Uterus (tissue), 4 donors: ENCODE results near the gene UMODL1. TPM values are rescaled to one million over a fixed set of nuclear protein-coding genes. Genes with fewer than 3 reads are reported as not detected.

Experiments
- DNase-seq, 2 donors: peaks; one replicate each; pipeline ENCODE4 v3.0.0-alpha.2; 2019 to 2020
- H3K27ac ChIP-seq, 2 donors: fragments of 200-600 bp; sonication (generic); 1 replicate in 1 of 2; 2 replicates in 1 of 2; pipeline ENCODE4 v1.5.1; 2016 to 2018
- H3K27me3 ChIP-seq, 2 donors: fragments of 200-600 bp; sonication (generic); one replicate each; pipeline ENCODE4 v1.5.1; 2018 to 2019; ENCODE audit warnings: control low read depth in 1 of 2
- H3K36me3 ChIP-seq, 2 donors: fragments of 200-600 bp; sonication (generic); one replicate each; pipeline ENCODE4 v1.5.1; 2019; ENCODE audit warnings: control low read depth in 1 of 2
- H3K4me1 ChIP-seq, 2 donors: fragments of 200-600 bp; sonication (generic); one replicate each; pipeline ENCODE4 v1.5.1; 2018 to 2019; ENCODE audit warnings: control low read depth in 1 of 2
- H3K4me3 ChIP-seq, 2 donors: fragments of 200-600 bp; sonication (generic); 1 replicate in 1 of 2; 2 replicates in 1 of 2; pipeline ENCODE4 v1.5.1; 2018 to 2019; ENCODE audit warnings: mild to moderate bottlenecking in 1 of 2
- H3K9me3 ChIP-seq, 2 donors: fragments of 200-600 bp; sonication (generic); one replicate each; pipeline ENCODE4 v1.5.1; 2019; ENCODE audit warnings: control low read depth in 1 of 2
- POLR2A ChIP-seq, 2 donors: fragments of 450-650 bp; IDR thresholded peaks; one replicate each; pipeline ENCODE4 v1.6.1; 2016; ENCODE audit warnings: antibody characterized with exemption in 2 of 2, mild to moderate bottlenecking in 1 of 2, moderate library complexity in 1 of 2
- intact Hi-C: fragments of 100-400 bp; cut with DNase I; formaldehyde crosslinking; loops from one replicate; pipeline ENCODE4 v1.15.1; 2023; ENCODE audit warnings: low total_unique reads
- total RNA-seq, 4 donors: library from RNA; depleted of rRNA in 3 of 4; stranded (reverse); fragments of >200 nt in 3 of 4; gene quantifications; one replicate each; pipeline versions ENCODE4 v1.1.0 to v1.2.4, GENCODE V29; 2014 to 2023
- TF ChIP-seq, protein P1 (sequence below), 4 experiments: fragments of 200-600 bp in 2 of 4; fragments of 450-650 bp in 2 of 4; sonication (generic) in 2 of 4; IDR thresholded peaks; one replicate each; pipeline ENCODE4 v1.5.1; 2016 to 2019; ENCODE audit warnings: antibody characterized with exemption in 4 of 4, mild to moderate bottlenecking in 2 of 4, moderate library complexity in 1 of 4
- donor health status: DM: yes; HTN: yes; CAD: no.

Gene UMODL1
- total RNA-seq, 4 donors from 2014 or later, result not detected

DNA sequence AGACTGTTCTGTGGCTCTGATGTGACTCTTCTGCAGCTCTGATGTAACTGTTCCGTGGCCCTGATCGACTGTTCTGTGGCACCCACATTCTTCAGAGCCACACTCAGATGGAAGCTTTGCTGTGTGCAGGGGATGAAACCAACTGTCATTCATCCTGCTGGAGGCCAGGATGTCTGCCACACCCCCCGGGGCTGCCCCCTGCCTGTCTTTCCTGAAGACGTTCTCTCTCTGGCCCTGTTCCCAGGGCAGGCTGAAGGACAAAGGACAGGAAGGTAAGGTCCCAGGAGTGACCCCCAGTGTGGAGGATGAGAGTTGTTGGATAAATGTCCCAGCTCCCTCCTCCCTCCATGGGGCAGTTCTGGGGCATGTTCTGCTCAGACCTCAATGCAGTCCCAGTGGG lies 29.4 kb upstream of the UMODL1 start:
- no peaks in the 10 kb centered on the region for H3K9me3 ChIP-seq
- intact Hi-C loops, result no loop called here
- no peak for TF ChIP-seq POLR2A (IDR thresholded peaks at IDR 0.05)
- H3K36me3 ChIP-seq, result no peaks in the 10 kb centered on the region
- no peak for DNase-seq
- H3K27me3 ChIP-seq, result no peaks in the 10 kb centered on the region
- peaks cover 0 to 8% of the 10 kb centered on the region in 2 donors for H3K4me1 ChIP-seq
- no peak overlapping the region for H3K4me3 ChIP-seq
- H3K27ac ChIP-seq, result no peak overlapping the region

DNA sequence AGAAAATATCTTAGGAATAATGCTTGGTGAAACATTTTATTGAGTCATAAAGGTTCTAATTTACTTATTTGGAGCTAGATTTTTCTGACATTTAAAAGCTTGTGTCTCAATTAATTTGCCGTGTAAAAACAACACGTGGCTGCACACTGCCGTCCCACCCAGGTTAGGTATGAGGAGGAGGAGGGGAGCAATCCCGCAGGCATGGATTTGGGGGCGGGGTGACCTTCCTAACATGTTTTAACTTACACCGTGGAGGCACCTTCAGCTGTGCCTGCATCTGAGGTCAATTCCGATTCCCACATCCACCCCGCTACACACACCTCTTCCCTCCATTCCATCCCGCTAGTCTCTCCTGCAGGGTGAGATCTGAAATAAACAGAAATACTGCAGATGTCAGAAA lies 28.5 kb upstream of the UMODL1 start:
- intact Hi-C loops, result no loop called here
- Histone ChIP-seq H3K27me3 (no peaks in the 10 kb centered on the region), H3K36me3 (no peaks in the 10 kb centered on the region), H3K4me1 (peaks cover 0 to 10% of the 10 kb centered on the region in 2 donors), H3K27ac (no peak overlapping the region), H3K4me3 (no peak overlapping the region), H3K9me3 (no peaks in the 10 kb centered on the region)
- TF ChIP-seq, protein P1, sequence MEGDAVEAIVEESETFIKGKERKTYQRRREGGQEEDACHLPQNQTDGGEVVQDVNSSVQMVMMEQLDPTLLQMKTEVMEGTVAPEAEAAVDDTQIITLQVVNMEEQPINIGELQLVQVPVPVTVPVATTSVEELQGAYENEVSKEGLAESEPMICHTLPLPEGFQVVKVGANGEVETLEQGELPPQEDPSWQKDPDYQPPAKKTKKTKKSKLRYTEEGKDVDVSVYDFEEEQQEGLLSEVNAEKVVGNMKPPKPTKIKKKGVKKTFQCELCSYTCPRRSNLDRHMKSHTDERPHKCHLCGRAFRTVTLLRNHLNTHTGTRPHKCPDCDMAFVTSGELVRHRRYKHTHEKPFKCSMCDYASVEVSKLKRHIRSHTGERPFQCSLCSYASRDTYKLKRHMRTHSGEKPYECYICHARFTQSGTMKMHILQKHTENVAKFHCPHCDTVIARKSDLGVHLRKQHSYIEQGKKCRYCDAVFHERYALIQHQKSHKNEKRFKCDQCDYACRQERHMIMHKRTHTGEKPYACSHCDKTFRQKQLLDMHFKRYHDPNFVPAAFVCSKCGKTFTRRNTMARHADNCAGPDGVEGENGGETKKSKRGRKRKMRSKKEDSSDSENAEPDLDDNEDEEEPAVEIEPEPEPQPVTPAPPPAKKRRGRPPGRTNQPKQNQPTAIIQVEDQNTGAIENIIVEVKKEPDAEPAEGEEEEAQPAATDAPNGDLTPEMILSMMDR (IDR thresholded peaks at IDR 0.05), result no peak
- TF ChIP-seq POLR2A (IDR thresholded peaks at IDR 0.05), result no peak
- no peak for DNase-seq

DNA sequence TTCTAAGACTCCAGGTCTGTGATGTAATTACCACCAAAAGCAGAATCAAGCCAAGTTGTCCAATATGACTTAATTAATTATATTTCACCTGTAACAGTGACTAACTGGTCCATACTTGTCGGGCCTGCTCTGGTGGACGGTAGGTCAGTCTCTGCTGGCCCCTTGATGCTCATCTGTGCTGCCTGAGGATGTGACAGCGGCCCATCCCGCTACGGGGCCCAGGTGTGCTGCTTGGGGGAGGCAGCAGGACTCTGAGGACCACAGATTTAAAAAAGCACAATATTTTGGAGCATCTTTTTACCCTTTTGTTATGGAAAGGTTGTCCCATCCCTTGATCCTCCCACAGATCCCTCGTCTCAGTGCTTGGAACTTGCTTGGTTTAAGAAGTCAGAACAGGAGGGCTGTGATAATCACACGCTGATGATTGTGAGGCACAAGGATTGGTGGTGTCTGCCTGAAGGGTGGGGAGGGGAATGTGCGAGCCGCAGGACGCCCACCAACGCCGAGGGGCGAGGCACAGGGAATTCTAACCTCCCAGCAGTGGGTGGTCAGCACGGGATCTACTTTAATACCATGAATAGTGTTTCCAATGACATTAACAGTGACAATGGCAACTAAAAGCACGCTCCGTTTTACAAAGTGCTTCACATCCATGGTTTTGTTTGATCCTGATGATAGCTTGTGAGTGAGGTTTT lies 27.8 kb upstream of the UMODL1 start:
- no peaks in the 10 kb centered on the region for H3K36me3 ChIP-seq
- H3K27me3 ChIP-seq, result no peaks in the 10 kb centered on the region
- no peak overlapping the region for H3K27ac ChIP-seq
- no peak overlapping the region for H3K4me3 ChIP-seq
- TF ChIP-seq, protein P1 (IDR thresholded peaks at IDR 0.05), result no peak
- no peak for TF ChIP-seq POLR2A (IDR thresholded peaks at IDR 0.05)
- no peaks in the 10 kb centered on the region for H3K9me3 ChIP-seq
- no peak for DNase-seq
- peaks cover 0 to 12% of the 10 kb centered on the region in 2 donors for H3K4me1 ChIP-seq
- intact Hi-C loops, result no loop called here

DNA sequence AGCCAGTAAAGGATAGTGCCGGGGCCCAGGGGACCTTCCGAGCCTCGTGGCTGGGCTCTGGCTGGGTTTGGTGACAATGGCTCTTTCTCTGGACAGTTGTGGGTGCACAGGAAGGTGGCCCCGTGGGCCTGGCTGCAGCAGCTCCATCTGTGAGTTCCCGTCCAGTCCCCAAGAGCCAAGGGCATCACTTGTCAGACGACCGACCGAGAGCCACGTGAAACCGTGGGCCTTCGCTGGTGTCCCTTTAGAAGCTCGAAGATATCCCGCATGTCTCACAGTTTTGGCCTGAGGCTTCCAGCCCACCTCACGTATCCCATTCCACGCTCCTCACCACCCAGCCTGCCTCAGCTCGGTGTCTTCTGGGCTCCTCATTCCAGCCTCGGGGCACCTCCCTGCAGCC lies 27.2 kb upstream of the UMODL1 start:
- no peaks in the 10 kb centered on the region for H3K27me3 ChIP-seq
- H3K27ac ChIP-seq, result no peak overlapping the region
- no peak for TF ChIP-seq POLR2A (IDR thresholded peaks at IDR 0.05)
- TF ChIP-seq, protein P1 (IDR thresholded peaks at IDR 0.05), result no peak
- no peak overlapping the region for H3K4me3 ChIP-seq
- intact Hi-C loops, result no loop called here
- no peaks in the 10 kb centered on the region for H3K9me3 ChIP-seq
- no peak for DNase-seq
- H3K36me3 ChIP-seq, result no peaks in the 10 kb centered on the region
- H3K4me1 ChIP-seq, result peaks cover 0 to 12% of the 10 kb centered on the region in 2 donors

DNA sequence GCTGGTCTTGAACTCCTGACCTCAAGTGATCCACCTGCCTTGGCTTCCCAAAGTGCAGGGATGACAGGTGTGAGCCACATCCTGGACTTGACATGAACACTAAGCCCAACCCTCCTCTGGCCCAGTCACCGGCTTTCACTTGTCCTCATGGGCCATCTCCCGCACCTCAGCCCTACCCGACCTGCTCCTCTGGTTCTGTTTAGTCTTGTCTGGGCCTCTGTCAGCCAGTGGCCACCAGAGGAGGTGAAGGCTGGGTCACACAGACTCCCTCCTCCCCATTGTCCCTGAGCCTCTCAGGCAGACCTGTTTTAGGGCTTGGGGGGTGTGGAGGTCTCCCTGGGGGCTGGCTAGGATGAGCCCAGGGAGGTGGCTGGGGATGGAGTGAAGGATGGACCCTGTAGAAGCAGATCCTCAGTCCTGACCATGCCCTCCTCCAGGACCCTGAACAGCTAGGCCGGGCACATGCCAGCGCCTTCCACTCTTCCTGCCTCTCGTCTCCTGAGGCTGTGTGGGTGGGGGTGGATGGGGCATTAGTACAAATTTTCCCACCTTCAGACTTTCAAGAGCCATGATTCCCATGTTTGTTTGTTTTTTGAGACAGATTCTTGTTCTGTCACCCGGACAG lies 26.1 kb upstream of the UMODL1 start:
- intact Hi-C loops, result no loop called here
- Histone ChIP-seq H3K27ac (no peak overlapping the region), H3K9me3 (no peaks in the 10 kb centered on the region), H3K4me1 (peaks cover 0 to 7% of the 10 kb centered on the region in 2 donors), H3K4me3 (no peak overlapping the region), H3K36me3 (no peaks in the 10 kb centered on the region), H3K27me3 (no peaks in the 10 kb centered on the region)
- no peak for TF ChIP-seq POLR2A (IDR thresholded peaks at IDR 0.05)
- TF ChIP-seq, protein P1 (IDR thresholded peaks at IDR 0.05), result no peak
- DNase-seq, result no peak
